ENCODE measurements around the gene KLF3.

Gene KLF3

DNA sequence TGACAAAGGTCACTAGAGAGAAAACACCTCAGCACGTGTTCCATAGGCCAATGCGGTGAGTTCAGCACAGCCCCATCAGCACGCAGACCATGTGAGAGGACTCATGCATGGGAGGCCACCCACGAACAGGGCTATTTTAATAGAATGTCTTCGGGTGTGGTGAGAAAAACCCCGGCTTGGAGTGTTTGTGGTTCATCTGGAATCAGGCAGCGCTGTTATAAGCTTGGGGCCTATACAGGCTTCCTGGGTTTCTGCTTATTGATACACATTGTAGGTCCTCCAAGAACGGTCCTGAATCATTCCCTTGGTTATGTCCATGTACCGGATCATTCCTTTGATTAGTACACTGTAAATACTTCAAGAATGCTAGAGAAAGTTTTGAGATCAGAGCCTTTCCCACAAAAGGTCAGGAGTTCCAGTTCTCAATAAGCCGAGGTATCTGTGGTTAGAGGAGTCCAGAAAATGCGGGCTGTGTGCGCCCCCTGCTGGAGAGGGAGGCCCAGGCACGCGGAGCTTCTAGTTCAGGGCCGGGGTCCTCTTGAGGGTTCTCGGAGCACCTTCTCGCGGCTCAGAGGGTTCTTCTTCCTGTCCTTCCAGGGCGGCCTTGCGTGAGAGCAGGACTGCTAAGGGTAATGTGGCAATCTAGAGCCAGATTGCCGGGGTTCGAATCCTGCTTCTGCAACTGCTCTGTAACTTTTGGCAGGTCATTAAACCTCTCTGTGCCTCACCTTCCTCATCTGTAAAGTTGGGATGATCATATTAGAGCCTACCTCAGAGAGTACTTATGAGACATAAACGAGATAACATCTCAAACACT is 67.0 kb downstream of the KLF3 start:
- no peaks in the 10 kb centered on the region for H3K9me3 ChIP-seq (ENCODE audit: control insufficient read depth, insufficient read depth, low read depth, low read length)
- H3K4me3 ChIP-seq (ENCODE audit: low read depth, low read length) = no peak overlapping the region
- ChIA-PET CTCF (interaction anchor here (0.6 to 1.9 kb wide), 12 partner anchors 9 to 662 kb away, joined by 3 to 14 read pairs (median 4); no protein-coding TSS in a partner anchor), POLR2A (interaction anchor here (0.6 kb wide), 1 partner anchor 509 kb away, joined by 4 read pairs; no protein-coding TSS in a partner anchor)
- H3K4me1 ChIP-seq (ENCODE audit: control insufficient read depth, insufficient read depth, low read length) = no peaks in the 10 kb centered on the region
- H3K27ac ChIP-seq (ENCODE audit: extremely low read depth, low read depth, low read length) = no peak overlapping the region
- TF ChIP-seq ZNF335 (tag by site-specific recombination; conservative IDR thresholded peaks at IDR 0.05) = peak; percentile 51
- no peak for TF ChIP-seq ZIC2 (tag by site-specific recombination; IDR thresholded peaks at IDR 0.05)
- TF ChIP-seq, protein P1, sequence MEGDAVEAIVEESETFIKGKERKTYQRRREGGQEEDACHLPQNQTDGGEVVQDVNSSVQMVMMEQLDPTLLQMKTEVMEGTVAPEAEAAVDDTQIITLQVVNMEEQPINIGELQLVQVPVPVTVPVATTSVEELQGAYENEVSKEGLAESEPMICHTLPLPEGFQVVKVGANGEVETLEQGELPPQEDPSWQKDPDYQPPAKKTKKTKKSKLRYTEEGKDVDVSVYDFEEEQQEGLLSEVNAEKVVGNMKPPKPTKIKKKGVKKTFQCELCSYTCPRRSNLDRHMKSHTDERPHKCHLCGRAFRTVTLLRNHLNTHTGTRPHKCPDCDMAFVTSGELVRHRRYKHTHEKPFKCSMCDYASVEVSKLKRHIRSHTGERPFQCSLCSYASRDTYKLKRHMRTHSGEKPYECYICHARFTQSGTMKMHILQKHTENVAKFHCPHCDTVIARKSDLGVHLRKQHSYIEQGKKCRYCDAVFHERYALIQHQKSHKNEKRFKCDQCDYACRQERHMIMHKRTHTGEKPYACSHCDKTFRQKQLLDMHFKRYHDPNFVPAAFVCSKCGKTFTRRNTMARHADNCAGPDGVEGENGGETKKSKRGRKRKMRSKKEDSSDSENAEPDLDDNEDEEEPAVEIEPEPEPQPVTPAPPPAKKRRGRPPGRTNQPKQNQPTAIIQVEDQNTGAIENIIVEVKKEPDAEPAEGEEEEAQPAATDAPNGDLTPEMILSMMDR (tag by site-specific recombination; IDR thresholded peaks at IDR 0.05) = peak; percentile 55; the same call in 1 of the 2 replicates
- TF ChIP-seq ZNF660 (tag by site-specific recombination; IDR thresholded peaks at IDR 0.05) = peak; percentile 64; the same call in 1 of the 2 replicates
- TF ChIP-seq ZNF596 (tag by site-specific recombination; IDR thresholded peaks at IDR 0.05) = no peak
- TF ChIP-seq ZNF654 (tag by site-specific recombination; IDR thresholded peaks at IDR 0.05; ENCODE audit: low read depth) = peak; percentile 81
- no peaks in the 10 kb centered on the region for H3K36me3 ChIP-seq (ENCODE audit: control insufficient read depth in 2 of 2, insufficient read depth in 1 of 2, low read length in 2 of 2)

DNA sequence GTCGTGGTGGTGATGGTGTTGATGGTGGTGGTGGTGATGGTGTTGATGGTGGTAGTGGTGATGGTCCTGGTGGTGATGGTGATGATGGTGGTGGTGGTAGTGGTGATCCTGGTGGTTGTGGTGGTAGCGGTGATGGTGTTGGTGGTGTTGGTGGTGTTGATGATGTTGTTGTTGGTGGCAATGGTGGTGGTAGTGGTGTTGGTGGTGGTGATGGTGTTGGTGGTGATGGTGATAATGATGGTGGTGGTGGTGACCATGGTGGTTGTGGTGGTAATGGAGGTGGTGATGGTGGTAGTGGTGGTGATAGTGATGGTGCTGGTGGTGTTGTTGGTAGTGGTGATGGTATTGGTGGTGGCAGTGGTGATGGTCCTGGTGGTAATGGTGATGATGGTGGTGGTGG is 69.7 kb downstream of the KLF3 start:
- no peak overlapping the region for H3K4me3 ChIP-seq (ENCODE audit: low read depth, low read length)
- no peaks in the 10 kb centered on the region for H3K36me3 ChIP-seq (ENCODE audit: control insufficient read depth in 2 of 2, insufficient read depth in 1 of 2, low read length in 2 of 2)
- ChIA-PET CTCF (no interaction called here), POLR2A (no interaction called here)
- no peak for TF ChIP-seq ZNF596 (tag by site-specific recombination; IDR thresholded peaks at IDR 0.05)
- no peak for TF ChIP-seq WT1 (tag by site-specific recombination; IDR thresholded peaks at IDR 0.05)
- no peak for TF ChIP-seq ZBTB1 (tag by site-specific recombination; IDR thresholded peaks at IDR 0.05)
- TF ChIP-seq ZNF501 (tag by site-specific recombination; IDR thresholded peaks at IDR 0.05) = no peak
- TF ChIP-seq ZNF664 (tag by site-specific recombination; IDR thresholded peaks at IDR 0.05) = no peak
- 0 out of 2 replicates have a peak, but pooled peaks have one; percentile 14 for TF ChIP-seq ZNF776 (tag by site-specific recombination; IDR thresholded peaks at IDR 0.05; ENCODE audit: borderline replicate concordance)
- no peaks in the 10 kb centered on the region for H3K9me3 ChIP-seq (ENCODE audit: control insufficient read depth, insufficient read depth, low read depth, low read length)
- no peaks in the 10 kb centered on the region for H3K4me1 ChIP-seq (ENCODE audit: control insufficient read depth, insufficient read depth, low read length)
- no peak overlapping the region for H3K27ac ChIP-seq (ENCODE audit: extremely low read depth, low read depth, low read length)

DNA sequence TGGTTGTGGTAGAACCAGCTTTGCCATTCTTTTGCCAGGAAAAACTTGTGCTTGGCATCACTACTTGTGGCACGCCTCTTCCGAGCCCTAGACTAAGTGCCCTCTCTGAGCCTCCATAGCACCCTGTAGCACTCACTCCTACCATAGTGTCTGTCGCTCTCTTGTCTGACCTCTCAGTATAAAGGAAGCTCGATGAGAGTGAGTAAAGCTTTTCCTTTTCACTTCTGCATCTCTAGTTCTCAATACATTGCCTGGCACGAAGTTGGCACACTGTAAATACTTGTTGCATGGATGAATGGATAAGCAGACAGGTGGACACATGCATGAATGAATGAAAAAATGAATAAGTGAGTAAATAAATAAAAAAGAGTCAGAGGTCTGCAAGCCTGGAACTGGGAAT is 70.4 kb downstream of the KLF3 start:
- TF ChIP-seq ZNF544 (tag by site-specific recombination; IDR thresholded peaks at IDR 0.05) = no peak
- TF ChIP-seq ZNF791 (tag by site-specific recombination; IDR thresholded peaks at IDR 0.05) = no peak
- no peak for TF ChIP-seq ZNF19 (tag by site-specific recombination; IDR thresholded peaks at IDR 0.05; ENCODE audit: low read depth)
- no peak for TF ChIP-seq GLIS1 (tag by site-specific recombination; IDR thresholded peaks at IDR 0.05)
- no peak for TF ChIP-seq ZNF610 (tag by site-specific recombination; IDR thresholded peaks at IDR 0.05; ENCODE audit: borderline replicate concordance)
- TF ChIP-seq BCL11B (tag by site-specific recombination; IDR thresholded peaks at IDR 0.05; ENCODE audit: low read depth) = no peak
- TF ChIP-seq, protein P2, sequence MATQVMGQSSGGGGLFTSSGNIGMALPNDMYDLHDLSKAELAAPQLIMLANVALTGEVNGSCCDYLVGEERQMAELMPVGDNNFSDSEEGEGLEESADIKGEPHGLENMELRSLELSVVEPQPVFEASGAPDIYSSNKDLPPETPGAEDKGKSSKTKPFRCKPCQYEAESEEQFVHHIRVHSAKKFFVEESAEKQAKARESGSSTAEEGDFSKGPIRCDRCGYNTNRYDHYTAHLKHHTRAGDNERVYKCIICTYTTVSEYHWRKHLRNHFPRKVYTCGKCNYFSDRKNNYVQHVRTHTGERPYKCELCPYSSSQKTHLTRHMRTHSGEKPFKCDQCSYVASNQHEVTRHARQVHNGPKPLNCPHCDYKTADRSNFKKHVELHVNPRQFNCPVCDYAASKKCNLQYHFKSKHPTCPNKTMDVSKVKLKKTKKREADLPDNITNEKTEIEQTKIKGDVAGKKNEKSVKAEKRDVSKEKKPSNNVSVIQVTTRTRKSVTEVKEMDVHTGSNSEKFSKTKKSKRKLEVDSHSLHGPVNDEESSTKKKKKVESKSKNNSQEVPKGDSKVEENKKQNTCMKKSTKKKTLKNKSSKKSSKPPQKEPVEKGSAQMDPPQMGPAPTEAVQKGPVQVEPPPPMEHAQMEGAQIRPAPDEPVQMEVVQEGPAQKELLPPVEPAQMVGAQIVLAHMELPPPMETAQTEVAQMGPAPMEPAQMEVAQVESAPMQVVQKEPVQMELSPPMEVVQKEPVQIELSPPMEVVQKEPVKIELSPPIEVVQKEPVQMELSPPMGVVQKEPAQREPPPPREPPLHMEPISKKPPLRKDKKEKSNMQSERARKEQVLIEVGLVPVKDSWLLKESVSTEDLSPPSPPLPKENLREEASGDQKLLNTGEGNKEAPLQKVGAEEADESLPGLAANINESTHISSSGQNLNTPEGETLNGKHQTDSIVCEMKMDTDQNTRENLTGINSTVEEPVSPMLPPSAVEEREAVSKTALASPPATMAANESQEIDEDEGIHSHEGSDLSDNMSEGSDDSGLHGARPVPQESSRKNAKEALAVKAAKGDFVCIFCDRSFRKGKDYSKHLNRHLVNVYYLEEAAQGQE (tag by site-specific recombination; IDR thresholded peaks at IDR 0.05) = no peak
- TF ChIP-seq ZNF155 (tag by site-specific recombination; IDR thresholded peaks at IDR 0.05) = no peak
- no peak for TF ChIP-seq ZNF366 (tag by site-specific recombination; conservative IDR thresholded peaks at IDR 0.05)
- Histone ChIP-seq H3K27ac (ENCODE audit: extremely low read depth, low read depth, low read length) (no peak overlapping the region), H3K36me3 (ENCODE audit: control insufficient read depth in 2 of 2, insufficient read depth in 1 of 2, low read length in 2 of 2) (no peaks in the 10 kb centered on the region), H3K4me3 (ENCODE audit: low read depth, low read length) (no peak overlapping the region), H3K9me3 (ENCODE audit: control insufficient read depth, insufficient read depth, low read depth, low read length) (no peaks in the 10 kb centered on the region), H3K4me1 (ENCODE audit: control insufficient read depth, insufficient read depth, low read length) (no peaks in the 10 kb centered on the region)
- ChIA-PET CTCF (interaction anchor here (0.6 kb wide), 1 partner anchor 1702 kb away, joined by 4 read pairs; no protein-coding TSS in a partner anchor), POLR2A (no interaction called here)
